ENCODE results near the gene CDIP1. TPM values are rescaled to one million over a fixed set of nuclear protein-coding genes. Genes with fewer than 3 reads are reported as not detected.
"Not testable (repeated sequence)": the region's sequence is repeated elsewhere in the genome, so short reads cannot be mapped to it uniquely, and the experiment has no call there.

CDIP1 gene
- total and polyA plus RNA-seq, 8 donors = 13.6 to 24.4 (median 18.9) TPM

DNA sequence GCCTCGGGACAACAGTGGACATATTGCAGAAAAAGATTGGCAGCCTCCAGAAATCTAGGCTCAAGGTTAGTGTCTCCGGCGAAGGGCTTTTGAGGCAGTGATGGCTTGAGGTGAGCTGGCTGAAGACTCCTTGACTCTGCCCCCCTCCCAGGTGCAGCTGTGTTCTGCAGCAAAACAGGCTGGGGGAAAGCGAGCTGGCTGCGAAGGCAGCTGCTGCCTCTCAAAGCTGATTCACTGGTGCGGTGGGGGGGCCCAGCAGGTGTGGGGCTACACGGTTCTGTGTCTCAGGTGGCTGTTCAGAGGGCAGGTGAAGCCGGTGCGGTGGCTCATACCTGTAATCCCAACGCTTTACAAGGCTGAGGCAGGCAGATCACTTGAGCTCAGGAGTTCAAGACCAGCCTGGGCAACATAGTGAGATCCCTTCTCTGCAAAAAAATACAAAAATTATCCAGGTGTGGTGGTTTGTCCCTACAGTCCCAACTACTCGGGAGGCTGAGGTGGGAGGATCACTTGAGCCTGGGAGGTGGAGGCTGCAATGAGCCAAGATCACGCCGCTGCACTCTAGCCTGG is 40.5 kb upstream of the CDIP1 start:
- no peak overlapping the region for H3K27ac ChIP-seq
- H3K9me3 ChIP-seq = no peaks in the 10 kb centered on the region
- no peaks in the 10 kb centered on the region for H3K36me3 ChIP-seq
- intact Hi-C loops (cut with DNase I) = loop anchor here in 1 of 3 donors (10.0 kb wide), 1 partner anchor 64 kb away; no protein-coding TSS in a partner anchor
- no peak for FAIRE-seq
- no peaks in the 10 kb centered on the region for H3K27me3 ChIP-seq
- no peak for DNase-seq
- WGBS, 2 donors = 77 to 80% methylated on average over 13 of the region's 13 CpGs
- ATAC-seq = no peak
- TF ChIP-seq, protein P1, sequence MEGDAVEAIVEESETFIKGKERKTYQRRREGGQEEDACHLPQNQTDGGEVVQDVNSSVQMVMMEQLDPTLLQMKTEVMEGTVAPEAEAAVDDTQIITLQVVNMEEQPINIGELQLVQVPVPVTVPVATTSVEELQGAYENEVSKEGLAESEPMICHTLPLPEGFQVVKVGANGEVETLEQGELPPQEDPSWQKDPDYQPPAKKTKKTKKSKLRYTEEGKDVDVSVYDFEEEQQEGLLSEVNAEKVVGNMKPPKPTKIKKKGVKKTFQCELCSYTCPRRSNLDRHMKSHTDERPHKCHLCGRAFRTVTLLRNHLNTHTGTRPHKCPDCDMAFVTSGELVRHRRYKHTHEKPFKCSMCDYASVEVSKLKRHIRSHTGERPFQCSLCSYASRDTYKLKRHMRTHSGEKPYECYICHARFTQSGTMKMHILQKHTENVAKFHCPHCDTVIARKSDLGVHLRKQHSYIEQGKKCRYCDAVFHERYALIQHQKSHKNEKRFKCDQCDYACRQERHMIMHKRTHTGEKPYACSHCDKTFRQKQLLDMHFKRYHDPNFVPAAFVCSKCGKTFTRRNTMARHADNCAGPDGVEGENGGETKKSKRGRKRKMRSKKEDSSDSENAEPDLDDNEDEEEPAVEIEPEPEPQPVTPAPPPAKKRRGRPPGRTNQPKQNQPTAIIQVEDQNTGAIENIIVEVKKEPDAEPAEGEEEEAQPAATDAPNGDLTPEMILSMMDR (IDR thresholded peaks at IDR 0.05) = no peak
- H3K4me1 ChIP-seq = no peaks in the 10 kb centered on the region
- no peak overlapping the region for H3K4me3 ChIP-seq

DNA sequence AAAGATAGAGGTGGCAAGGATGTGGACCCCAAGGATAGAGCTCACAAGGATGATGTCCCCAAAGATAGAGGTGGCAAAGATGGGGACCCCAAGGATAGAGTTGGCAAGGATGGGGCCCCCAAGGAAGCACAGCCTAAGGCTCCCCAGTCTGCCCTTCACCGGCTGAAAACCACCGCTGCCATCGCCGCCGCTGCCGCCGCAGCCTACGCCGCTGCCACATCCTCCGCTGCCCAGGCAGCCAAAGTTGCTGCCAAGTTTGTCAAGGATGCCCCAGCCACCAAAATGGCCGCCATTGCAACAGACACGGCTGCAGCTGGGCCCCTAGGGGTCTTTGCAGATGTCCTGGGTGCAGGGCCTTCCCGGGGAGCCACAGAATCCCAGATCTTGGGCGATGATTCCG is 37.4 kb upstream of the CDIP1 start:
- ATAC-seq = no peak

DNA sequence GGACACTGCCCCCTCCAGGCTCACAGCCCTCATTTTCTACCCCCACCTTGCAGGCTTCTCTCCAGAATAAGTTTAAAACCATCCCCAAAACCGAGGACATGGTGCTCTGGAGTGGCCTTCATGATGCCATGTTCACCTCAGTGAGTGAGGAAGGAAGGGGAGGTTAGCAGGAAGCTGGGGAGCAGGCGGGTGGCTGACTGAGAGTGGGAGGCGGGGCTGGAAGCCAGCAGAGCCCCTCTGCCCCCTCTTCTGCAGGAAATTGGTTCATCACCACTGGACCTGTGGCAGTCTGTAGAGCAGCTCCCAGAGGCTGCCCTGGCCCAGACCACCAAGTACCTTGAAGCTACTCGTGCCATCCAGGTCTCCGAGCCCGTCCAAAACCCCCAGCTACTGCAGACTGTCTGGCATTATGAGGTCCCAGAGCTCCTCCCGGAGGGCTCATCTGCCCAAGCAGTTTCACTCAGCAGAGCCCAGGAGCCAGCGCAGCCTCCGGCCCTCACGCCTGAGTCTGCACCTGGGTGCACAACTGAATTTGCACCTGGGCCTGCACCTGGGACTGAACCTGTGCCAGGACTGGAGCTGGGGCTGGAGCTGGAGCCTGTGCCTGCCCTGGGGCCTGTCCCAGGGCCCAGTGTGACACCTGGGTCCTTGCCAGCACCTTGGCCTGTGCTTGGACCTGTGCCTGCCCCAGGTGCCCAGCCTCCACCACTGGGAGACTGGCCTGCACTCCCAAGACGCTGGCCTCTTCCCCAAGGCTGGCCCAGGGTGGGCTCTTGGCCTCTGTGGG is 36.5 kb upstream of the CDIP1 start:
- Histone ChIP-seq H3K36me3 (no peaks in the 10 kb centered on the region), H3K27me3 (no peaks in the 10 kb centered on the region), H3K4me1 (no peaks in the 10 kb centered on the region), H3K27ac (no peak overlapping the region), H3K4me3 (no peak overlapping the region), H3K9me3 (no peaks in the 10 kb centered on the region)
- intact Hi-C loops (cut with DNase I) = loop anchor here in 1 of 3 donors (10.0 kb wide), 1 partner anchor 60 kb away; no protein-coding TSS in a partner anchor
- FAIRE-seq (no peak), DNase-seq (peak; percentile 72 to 93 (median 84)), ATAC-seq (peak; percentile 86 to 96 (median 91))
- TF ChIP-seq, protein P1 (IDR thresholded peaks at IDR 0.05) = no peak
- WGBS, 2 donors = 60 to 63% methylated on average over 11 of the region's 11 CpGs

More for the DNA sequence above, 37.4 kb upstream of the CDIP1 start:
- intact Hi-C loops (cut with DNase I) = loop anchor here in 1 of 3 donors (10.0 kb wide), 1 partner anchor 61 kb away; no protein-coding TSS in a partner anchor
- Histone ChIP-seq H3K4me3 (no peak overlapping the region), H3K36me3 (no peaks in the 10 kb centered on the region), H3K4me1 (no peaks in the 10 kb centered on the region), H3K9me3 (no peaks in the 10 kb centered on the region), H3K27me3 (no peaks in the 10 kb centered on the region), H3K27ac (no peak overlapping the region)
- FAIRE-seq = no peak
- WGBS, 2 donors = 97% methylated on average over 15 of the region's 15 CpGs
- TF ChIP-seq, protein P1 (IDR thresholded peaks at IDR 0.05) = no peak
- DNase-seq = no peak

DNA sequence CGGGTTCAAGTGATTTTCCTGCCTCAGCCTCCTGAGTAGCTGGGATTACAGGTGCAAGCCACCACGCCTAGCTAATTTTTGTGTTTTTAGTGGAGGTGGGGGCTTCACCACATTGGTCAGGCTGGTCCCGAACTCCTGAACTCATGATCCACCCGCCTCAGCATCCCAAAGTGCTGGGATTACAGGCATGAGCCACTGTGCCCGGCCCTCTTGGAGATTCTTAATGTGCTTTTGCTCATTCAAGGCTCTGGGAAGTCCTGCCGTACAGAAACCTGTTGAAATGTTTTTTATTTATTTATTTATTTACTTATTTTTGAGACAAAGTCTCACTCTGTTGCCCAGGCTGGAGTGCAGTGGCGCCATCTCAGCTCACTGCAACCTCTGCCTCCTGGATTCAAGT is 35.4 kb upstream of the CDIP1 start:
- 77 to 82% methylated on average over 7 of the region's 7 CpGs for WGBS, 2 donors
- DNase-seq, H3K4me3 ChIP-seq, H3K27me3 ChIP-seq, H3K36me3 ChIP-seq, H3K9me3 ChIP-seq, H3K4me1 ChIP-seq, H3K27ac ChIP-seq, FAIRE-seq, ATAC-seq: not testable (repeated sequence)
- intact Hi-C loops (cut with DNase I) = loop anchor here in 1 of 3 donors (10.0 kb wide), 1 partner anchor 59 kb away; no protein-coding TSS in a partner anchor

DNA sequence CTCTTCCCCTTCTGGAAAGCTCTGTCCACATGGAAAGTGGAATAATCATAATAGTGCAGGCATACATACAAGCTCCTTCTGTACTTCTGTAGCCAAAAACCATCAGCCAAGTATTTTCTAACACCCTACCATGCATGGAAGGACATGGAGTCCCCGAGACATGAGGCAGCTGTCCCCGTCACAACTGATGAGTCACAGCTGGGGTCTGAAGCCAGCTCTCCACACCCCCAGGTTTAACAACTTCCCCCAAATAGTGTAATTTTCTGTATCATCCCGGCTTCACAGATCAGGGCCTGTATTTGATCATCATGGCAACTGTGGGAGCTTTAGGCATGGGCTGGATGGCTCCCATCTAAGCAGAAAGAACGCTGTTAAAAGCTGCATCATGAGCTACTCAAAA is 34.1 kb upstream of the CDIP1 start:
- DNase-seq (no peak), FAIRE-seq (no peak), ATAC-seq (no peak)
- Histone ChIP-seq H3K9me3 (no peaks in the 10 kb centered on the region), H3K4me1 (no peaks in the 10 kb centered on the region), H3K4me3 (no peak overlapping the region), H3K27ac (no peak overlapping the region), H3K36me3 (no peaks in the 10 kb centered on the region), H3K27me3 (no peaks in the 10 kb centered on the region)
- TF ChIP-seq, protein P1 (IDR thresholded peaks at IDR 0.05) = no peak
- intact Hi-C loops (cut with DNase I) = loop anchor here in 1 of 3 donors (10.0 kb wide), 1 partner anchor 58 kb away; no protein-coding TSS in a partner anchor
- 62 to 69% methylated on average over 4 of the region's 4 CpGs for WGBS, 2 donors

All from pancreas (tissue), 10 donors.